Endothelial cell of umbilical vein (primary cell): ENCODE data around the gene CST9L. TPM values are rescaled to one million over a fixed set of nuclear protein-coding genes. Genes with fewer than 3 reads are reported as not detected.

Experiments
- BruUV-seq: library from RNA; stranded (reverse); fragments of 400-500 nt; replicated peaks from 2 replicates; lab custom pipeline; 2021; lab: Mats Ljungman, UMichigan
- CTCF ChIA-PET: fragments of 300-600, 350-600 bp; sonication (Branson Sonifier 250); formaldehyde crosslinking; loops from one replicate; lab custom pipeline; 2021; ENCODE audit warnings: antibody characterized with exemption, inconsistent platforms; lab: Charles Lee
- POLR2A ChIA-PET: fragments of 300-600, 350-600 bp; sonication (Branson Sonifier 250); formaldehyde crosslinking; loops from one replicate; lab custom pipeline; 2021; ENCODE audit warnings: antibody characterized with exemption, inconsistent platforms; lab: Charles Lee
- DNase-seq: peaks from one replicate; pipeline ENCODE4 v3.0.0-alpha.2; 2011; ENCODE audit warnings: low read depth, low spot score
- FAIRE-seq: peaks from 2 replicates; lab custom pipeline; 2011; peaks lifted over from hg19 to GRCh38; lab: Jason Lieb, UNC
- H2AFZ ChIP-seq: 2 replicates; pipeline ENCODE4 v1.6.0; 2012; ENCODE audit warnings: low read depth, low read length, control low read depth, inconsistent platforms
- H3K27ac ChIP-seq: 2 replicates; pipeline ENCODE4 v1.5.1; 2011; ENCODE audit warnings: low read depth, mild to moderate bottlenecking, control low read depth, low read length, moderate library complexity; ENCODE audit not compliant: insufficient read depth
- H3K27me3 ChIP-seq, 2 experiments: 2 replicates each; pipeline versions ENCODE4 v1.6.0 to v1.6.1; 2011; ENCODE audit warnings: low read length in 2 of 2, mixed read lengths in 1 of 2; ENCODE audit not compliant: control insufficient read depth in 2 of 2, insufficient read depth in 2 of 2
- H3K36me3 ChIP-seq, 2 experiments: 2 replicates in 1 of 2; 3 replicates in 1 of 2; pipeline ENCODE4 v1.5.1; 2011; ENCODE audit warnings: low read length in 2 of 2, mild to moderate bottlenecking in 1 of 2, moderate library complexity in 1 of 2; ENCODE audit not compliant: control insufficient read depth in 2 of 2, insufficient read depth in 2 of 2; ENCODE audit errors: extremely low read depth in 1 of 2
- H3K4me1 ChIP-seq: 3 replicates; pipeline ENCODE4 v1.5.1; 2011; ENCODE audit warnings: mild to moderate bottlenecking, low read length; ENCODE audit not compliant: control insufficient read depth, insufficient read depth; ENCODE audit errors: extremely low read depth
- H3K4me2 ChIP-seq: 2 replicates; pipeline ENCODE4 v1.6.1; 2011; ENCODE audit warnings: low read length, control low read depth, mixed read lengths; ENCODE audit not compliant: insufficient read depth
- H3K4me3 ChIP-seq, 3 experiments: fragments of 200-600 bp in 1 of 3; sonication (generic), shearing (Covaris generic) in 1 of 3; replicated peaks in 1 of 3; 2 replicates each; pipeline ENCODE4 v1.5.1; 2011 to 2016; ENCODE audit warnings: control low read depth in 3 of 3, low read length in 3 of 3, mild to moderate bottlenecking in 2 of 3, inconsistent platforms in 1 of 3, low read depth in 1 of 3, moderate library complexity in 1 of 3; ENCODE audit not compliant: insufficient read depth in 1 of 3
- H3K79me2 ChIP-seq: 2 replicates; pipeline ENCODE4 v1.6.0; 2012; ENCODE audit warnings: low read length, inconsistent platforms; ENCODE audit not compliant: control insufficient read depth, insufficient read depth
- H3K9ac ChIP-seq: replicated peaks from 2 replicates; pipeline ENCODE3; 2011; ENCODE audit warnings: low read length, control low read depth; ENCODE audit not compliant: insufficient read depth; ENCODE audit errors: extremely low read depth
- H3K9me1 ChIP-seq: replicated peaks from 3 replicates; pipeline ENCODE4 v1.6.0; 2011; ENCODE audit warnings: mild to moderate bottlenecking, low read length; ENCODE audit not compliant: control insufficient read depth, insufficient read depth; ENCODE audit errors: extremely low read depth
- H3K9me3 ChIP-seq: replicated peaks from 2 replicates; pipeline ENCODE4 v1.5.1; 2012; ENCODE audit warnings: low read length, inconsistent platforms; ENCODE audit not compliant: control insufficient read depth, insufficient read depth
- H4K20me1 ChIP-seq: replicated peaks from 2 replicates; pipeline ENCODE3; 2011; ENCODE audit warnings: mild to moderate bottlenecking, low read length; ENCODE audit not compliant: control insufficient read depth, insufficient read depth; ENCODE audit errors: extremely low read depth
- CTCF ChIP-seq, 2 donors: IDR thresholded peaks; 1 replicate in 1 of 2; 2 replicates in 1 of 2; pipeline ENCODE4 v1.5.1; 2011; ENCODE audit warnings: low read length in 2 of 2, mild to moderate bottlenecking in 2 of 2, moderate library complexity in 2 of 2, control low read depth in 1 of 2, inconsistent platforms in 1 of 2, low read depth in 1 of 2; ENCODE audit not compliant: insufficient read depth in 1 of 2; ENCODE audit errors: extremely low read depth in 1 of 2
- EZH2 ChIP-seq: IDR thresholded peaks from 2 replicates; pipeline ENCODE4 v1.6.1; 2012; ENCODE audit warnings: borderline replicate concordance, low read depth, mild to moderate bottlenecking, moderate library complexity, low read length, inconsistent platforms; ENCODE audit not compliant: severe bottlenecking
- FOS ChIP-seq: IDR thresholded peaks from 2 replicates; pipeline ENCODE4 v1.6.1; 2011; ENCODE audit warnings: mild to moderate bottlenecking, low read length, moderate library complexity, borderline replicate concordance; ENCODE audit not compliant: insufficient read depth
- GATA2 ChIP-seq: IDR thresholded peaks from 2 replicates; pipeline ENCODE4 v1.7.0; 2011; ENCODE audit warnings: low read depth, mild to moderate bottlenecking, moderate library complexity, mixed read lengths, low read length; ENCODE audit not compliant: insufficient read length, insufficient read depth
- JUN ChIP-seq: IDR thresholded peaks from 2 replicates; pipeline ENCODE4 v1.6.1; 2011; ENCODE audit warnings: borderline replicate concordance, low read depth; ENCODE audit not compliant: insufficient read length, insufficient read depth
- MAX ChIP-seq: IDR thresholded peaks from 2 replicates; pipeline ENCODE4 v1.6.1; 2011; ENCODE audit not compliant: insufficient read depth, insufficient read length
- MYC ChIP-seq: IDR thresholded peaks from one replicate; pipeline ENCODE4 v1.6.1; 2011; ENCODE audit warnings: mild to moderate bottlenecking, low read depth, low read length
- POLR2A ChIP-seq: IDR thresholded peaks from 2 replicates; pipeline ENCODE4 v1.6.1; 2012; ENCODE audit warnings: low read depth, mild to moderate bottlenecking, control low read depth, low read length
- POLR2AphosphoS5 ChIP-seq: IDR thresholded peaks from 2 replicates; pipeline ENCODE4 v1.6.1; 2012; ENCODE audit warnings: low read depth, mild to moderate bottlenecking, control low read depth, low read length, moderate library complexity; ENCODE audit not compliant: insufficient read depth
- dilution Hi-C: fragments of 300-500 bp; cut with MboI; formaldehyde crosslinking; loops from one replicate; pipeline ENCODE4 v1.15.0; 2019; ENCODE audit warnings: low sequenced_read_pairs; ENCODE audit not compliant: extremely low pct_ligation_motif_present
- intact Hi-C: fragments of 100-400 bp; cut with micrococcal nuclease; formaldehyde crosslinking; loops from one replicate; pipeline ENCODE4 v1.10.0; 2022
- polyA plus RNA-seq, 4 experiments: library from polyadenylated mRNA; depleted of rRNA in 3 of 4; stranded (reverse) in 3 of 4; unstranded in 1 of 4; fragments of >200 nt; gene quantifications; 2 replicates each; pipeline versions ENCODE4 v1.2.1 to v1.2.3, GENCODE V29; 2011 to 2012; ENCODE audit warnings: missing spikeins in 1 of 4
- total RNA-seq: library from RNA; stranded (reverse); gene quantifications from 2 replicates; pipeline ENCODE4 v1.2.3, GENCODE V29; 2021

CST9L gene
- total and polyA plus RNA-seq, 2 donors (not counting 3 experiments of a cell fraction or from before 2014, with no cell fraction given): not detected

GRCh38 chr20:23583526-23583925 lies 15.2 kb upstream of the CST9L start:
- Histone ChIP-seq H3K9me3 (no peaks in the 10 kb centered on the region), H3K27me3 (no peaks in the 10 kb centered on the region), H3K9ac (no peak overlapping the region), H3K36me3 (no peaks in the 10 kb centered on the region), H3K4me2 (no peak overlapping the region), H3K4me1 (no peaks in the 10 kb centered on the region), H3K79me2 (no peaks in the 10 kb centered on the region), H4K20me1 (no peaks in the 10 kb centered on the region), H3K9me1 (no peaks in the 10 kb centered on the region), H3K27ac (no peak overlapping the region), H2AFZ (no peak overlapping the region), H3K4me3 (no peak overlapping the region)
- no peak for TF ChIP-seq FOS
- TF ChIP-seq GATA2: no peak
- TF ChIP-seq EZH2: no peak
- no peak for TF ChIP-seq CTCF (IDR thresholded peaks at IDR 0.05; ENCODE audit: extremely low read depth in 1 of 2, insufficient read depth in 1 of 2, low read depth in 1 of 2, low read length in 2 of 2)
- no peak for TF ChIP-seq MYC
- TF ChIP-seq JUN: no peak
- TF ChIP-seq POLR2A: no peak
- TF ChIP-seq POLR2AphosphoS5: no peak
- no peak for TF ChIP-seq MAX
- dilution Hi-C loops (no loop called here), intact Hi-C loops (no loop called here)
- DNase-seq (no peak), FAIRE-seq (no peak)
- POLR2A ChIA-PET: no interaction called here
- BruUV-seq: no TSS peak
- CTCF ChIA-PET: no interaction called here
